IMR-90 (cell line): Measurements from ENCODE around the gene AQP12B.

Source experiments
- CTCF ChIP-seq: conservative IDR thresholded peaks from 2 replicates; pipeline ENCODE4 v1.5.1; 2012; ENCODE audit warnings: mild to moderate bottlenecking, low read depth, low read length, improper control_type of control experiment
- FOS ChIP-seq: fragments of 150-350 bp; IDR thresholded peaks from 2 replicates; pipeline ENCODE4 v1.6.1; 2016; ENCODE audit warnings: low read depth, low read length
- MAFK ChIP-seq: IDR thresholded peaks from 2 replicates; pipeline ENCODE4 v1.6.1; 2012; ENCODE audit warnings: low read depth, low read length, improper control_type of control experiment
- MAZ ChIP-seq: IDR thresholded peaks from 2 replicates; pipeline ENCODE4 v1.6.1; 2012; ENCODE audit warnings: low read depth, mild to moderate bottlenecking, low read length, improper control_type of control experiment, moderate library complexity, borderline replicate concordance
- NFE2L2 ChIP-seq: fragments of 150-350 bp; IDR thresholded peaks from 2 replicates; pipeline ENCODE4 v1.6.1; 2016; ENCODE audit warnings: low read depth, mild to moderate bottlenecking, low read length
- POLR2A ChIP-seq: IDR thresholded peaks from 2 replicates; pipeline ENCODE4 v1.6.1; 2012; ENCODE audit warnings: mild to moderate bottlenecking, low read depth, low read length
- RAD21 ChIP-seq: IDR thresholded peaks from 2 replicates; pipeline ENCODE4 v1.6.1; 2012; ENCODE audit warnings: low read length, improper control_type of control experiment
- RCOR1 ChIP-seq: IDR thresholded peaks from 2 replicates; pipeline ENCODE4 v1.6.1; 2012; ENCODE audit warnings: mild to moderate bottlenecking, low read length, improper control_type of control experiment; ENCODE audit not compliant: insufficient replicate concordance
- SMC3 ChIP-seq: fragments of 150-350 bp; IDR thresholded peaks from 2 replicates; pipeline ENCODE4 v1.6.1; 2016; ENCODE audit warnings: low read depth, mild to moderate bottlenecking, antibody characterized with exemption, low read length, moderate library complexity
- USF2 ChIP-seq: fragments of 150-350 bp; IDR thresholded peaks from 2 replicates; pipeline ENCODE4 v1.6.1; 2017; ENCODE audit warnings: mild to moderate bottlenecking, antibody characterized with exemption, low read length, low read depth

- TF ChIP-seq RAD21 (no peak), CTCF (no peak), SMC3 (no peak), USF2 (no peak), RCOR1 (no peak), POLR2A (no peak), NFE2L2 (no peak), FOS (no peak), MAZ (no peak), MAFK (no peak)
These were observed 29.0 kb upstream of the AQP12B start for GRCh38 chr2:240711701-240712100.
